ENCODE data around the gene DVL1.

DNA sequence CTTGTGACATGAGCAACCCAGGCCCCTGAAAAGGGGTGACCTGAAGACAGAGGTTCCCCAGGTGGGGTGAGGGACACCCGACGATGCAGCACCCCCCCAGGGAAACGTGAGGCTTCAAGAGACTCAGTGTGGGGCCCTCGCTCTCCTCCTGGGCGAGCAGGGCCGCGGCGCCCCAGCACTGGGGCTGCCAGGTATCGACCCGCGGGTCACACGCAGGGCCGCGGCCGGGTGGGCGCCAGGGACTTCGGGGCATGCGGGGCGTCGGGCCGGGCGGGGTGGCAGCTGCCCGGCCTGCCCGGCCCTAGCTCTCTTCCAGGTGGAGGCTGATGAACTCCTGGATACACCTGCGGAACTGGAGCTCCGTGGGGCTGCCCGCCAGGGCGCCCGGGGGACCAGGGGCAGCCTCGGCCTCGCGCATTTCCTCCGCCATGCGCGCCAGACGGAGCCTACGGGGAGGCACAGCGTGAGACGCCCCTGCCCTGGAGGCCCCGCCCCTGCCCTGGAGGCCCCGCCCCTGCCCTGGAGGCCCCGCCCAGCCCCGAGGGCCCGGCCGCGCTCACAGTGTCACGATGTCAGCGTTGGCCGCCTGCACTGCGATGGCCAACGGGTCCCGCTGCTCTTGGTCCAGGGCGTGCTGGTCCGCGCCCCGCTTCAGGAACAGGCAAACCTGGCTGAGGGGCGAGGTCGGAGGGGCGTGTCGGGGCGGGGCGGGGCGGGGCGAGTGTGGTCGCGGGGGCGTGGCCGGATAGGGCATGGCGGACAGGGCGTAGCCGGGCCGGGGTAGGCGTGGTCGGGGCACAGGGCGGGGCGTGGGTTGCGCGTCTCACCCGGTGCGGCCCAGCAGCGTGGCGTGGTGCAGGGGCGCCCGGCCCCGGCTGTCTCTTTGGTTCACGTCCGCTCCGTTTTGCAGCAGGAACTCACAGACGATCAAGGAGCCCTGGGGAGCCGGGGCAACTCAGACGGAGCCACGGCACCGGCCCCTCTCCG lies 55.7 kb downstream of the DVL1 start:
- TF ChIP-seq TAF1 (IDR thresholded peaks at IDR 0.05; ENCODE audit: borderline replicate concordance, insufficient read depth, low read length): no peak
- no peak for TF ChIP-seq POLR2AphosphoS5 (IDR thresholded peaks at IDR 0.05; ENCODE audit: low read depth, low read length)
- no peak for TF ChIP-seq SIN3A (IDR thresholded peaks at IDR 0.05; ENCODE audit: borderline replicate concordance, insufficient read depth, low read length)
- no peak for TF ChIP-seq FOXP2 (optimal IDR thresholded peaks at IDR 0.05; ENCODE audit: borderline replicate concordance, extremely low read depth, extremely low read length, insufficient read depth)
